H1 (cell line): ENCODE measurements around the gene AKR7A2. TPM values are rescaled to one million over a fixed set of nuclear protein-coding genes. Genes with fewer than 3 reads are reported as not detected.

Experiments
- CTCF ChIA-PET: fragments of 300-600 bp; sonication (Branson Sonifier 250); formaldehyde crosslinking; loops from one replicate; lab custom pipeline; 2021; ENCODE audit not compliant: partially characterized antibody; lab: Charles Lee
- POLR2A ChIA-PET: fragments of 300-600 bp; sonication (Branson Sonifier 250); formaldehyde crosslinking; loops from one replicate; lab custom pipeline; 2021; ENCODE audit warnings: inconsistent platforms; ENCODE audit not compliant: partially characterized antibody; lab: Charles Lee
- DNase-seq, 2 experiments: peaks; one replicate each; pipeline versions ENCODE4 v3.0.0 to v3.0.0-alpha.2; 2010 to 2022; ENCODE audit warnings: low spot score in 2 of 2, low read depth in 1 of 2, mixed read lengths in 1 of 2
- FAIRE-seq: peaks from 2 replicates; lab custom pipeline; 2011; peaks lifted over from hg19 to GRCh38; lab: Jason Lieb, UNC
- H2AFZ ChIP-seq: 2 replicates; pipeline ENCODE4 v1.8.1; 2012; ENCODE audit warnings: low read length, inconsistent platforms
- H2AK5ac ChIP-seq: 2 replicates; pipeline ENCODE4 v1.6.1; 2013; ENCODE audit warnings: low read depth, low read length
- H2BK120ac ChIP-seq: replicated peaks from 2 replicates; pipeline ENCODE3; 2013; ENCODE audit warnings: low read depth, low read length, inconsistent platforms
- H2BK12ac ChIP-seq: 2 replicates; pipeline ENCODE4 v1.6.1; 2013; ENCODE audit warnings: low read depth, low read length
- H2BK15ac ChIP-seq: 2 replicates; pipeline ENCODE4 v1.6.1; 2013; ENCODE audit warnings: low read length
- H2BK20ac ChIP-seq: 2 replicates; pipeline ENCODE4 v1.6.1; 2013; ENCODE audit warnings: low read length
- H2BK5ac ChIP-seq: 2 replicates; pipeline ENCODE4 v1.6.1; 2013; ENCODE audit warnings: low read depth, low read length
- H3K14ac ChIP-seq: 2 replicates; pipeline ENCODE4 v1.6.1; 2013; ENCODE audit warnings: inconsistent platforms; ENCODE audit not compliant: insufficient read length
- H3K18ac ChIP-seq: 2 replicates; pipeline ENCODE4 v1.6.1; 2013; ENCODE audit warnings: low read length; ENCODE audit errors: extremely low read depth
- H3K23ac ChIP-seq: 2 replicates; pipeline ENCODE4 v1.6.1; 2013; ENCODE audit warnings: inconsistent platforms; ENCODE audit not compliant: insufficient read length
- H3K23me2 ChIP-seq: 2 replicates; pipeline ENCODE4 v1.6.1; 2013; ENCODE audit warnings: low read depth, low read length
- H3K27ac ChIP-seq: 2 replicates; pipeline ENCODE4 v1.6.1; 2011; ENCODE audit warnings: low read depth, low read length, inconsistent platforms
- H3K27me3 ChIP-seq, 4 experiments: replicated peaks in 1 of 4; 1 replicate in 1 of 4; 2 replicates in 3 of 4; pipeline versions ENCODE4 v1.6.1 to v1.8.1; 2011 to 2013; ENCODE audit warnings: low read length in 3 of 4, mild to moderate bottlenecking in 3 of 4, inconsistent platforms in 2 of 4, mixed read lengths in 2 of 4, moderate library complexity in 1 of 4; ENCODE audit not compliant: control insufficient read depth in 3 of 4, insufficient read depth in 3 of 4; ENCODE audit errors: extremely low read depth in 1 of 4
- H3K36me3 ChIP-seq, 4 experiments: 2 replicates each; pipeline versions ENCODE4 v1.6.1 to v1.8.1; 2011 to 2013; ENCODE audit warnings: mild to moderate bottlenecking in 4 of 4, low read length in 3 of 4, moderate library complexity in 2 of 4, control low read depth in 1 of 4, inconsistent platforms in 1 of 4; ENCODE audit not compliant: insufficient read depth in 4 of 4, control insufficient read depth in 2 of 4
- H3K4ac ChIP-seq: replicated peaks from 2 replicates; pipeline ENCODE3; 2013; ENCODE audit warnings: low read length, low read depth, mixed read lengths, inconsistent platforms; ENCODE audit not compliant: insufficient read length
- H3K4me1 ChIP-seq, 4 experiments: replicated peaks in 1 of 4; 1 replicate in 1 of 4; 2 replicates in 3 of 4; pipeline versions ENCODE4 v1.6.1 to v1.8.1; 2011 to 2013; ENCODE audit warnings: low read length in 3 of 4, inconsistent platforms in 2 of 4, mixed read lengths in 1 of 4; ENCODE audit not compliant: insufficient read depth in 4 of 4, control insufficient read depth in 3 of 4
- H3K4me2 ChIP-seq, 2 experiments: 2 replicates each; pipeline versions ENCODE4 v1.6.1 to v1.8.1; 2011 to 2013; ENCODE audit warnings: low read depth in 2 of 2, low read length in 2 of 2, control low read depth in 1 of 2, inconsistent platforms in 1 of 2, mild to moderate bottlenecking in 1 of 2; ENCODE audit not compliant: insufficient read depth in 1 of 2
- H3K4me3 ChIP-seq, 4 experiments: fragments of 200-600, 300-600 bp in 1 of 4; sonication (generic), shearing (Covaris generic), sonication (Bioruptor Twin) in 1 of 4; 2 replicates each; pipeline versions ENCODE4 v1.5.1 to v1.8.1; 2011 to 2016; ENCODE audit warnings: low read length in 4 of 4, low read depth in 3 of 4, control low read depth in 2 of 4, inconsistent platforms in 2 of 4, mild to moderate bottlenecking in 2 of 4, mixed read lengths in 1 of 4, moderate library complexity in 1 of 4; ENCODE audit not compliant: insufficient read depth in 2 of 4; ENCODE audit errors: extremely low read depth in 1 of 4
- H3K56ac ChIP-seq: replicated peaks from 2 replicates; pipeline ENCODE3; 2013; ENCODE audit warnings: low read depth, mild to moderate bottlenecking, mixed read lengths, low read length, inconsistent platforms; ENCODE audit not compliant: insufficient read length
- H3K79me1 ChIP-seq: 2 replicates; pipeline ENCODE4 v1.6.1; 2013; ENCODE audit warnings: low read depth, low read length, control low read depth
- H3K79me2 ChIP-seq, 2 experiments: 2 replicates each; pipeline versions ENCODE4 v1.6.1 to v1.8.1; 2012 to 2013; ENCODE audit warnings: low read length in 2 of 2, mild to moderate bottlenecking in 2 of 2, inconsistent platforms in 1 of 2; ENCODE audit not compliant: insufficient read depth in 2 of 2, control insufficient read depth in 1 of 2
- H3K9ac ChIP-seq, 4 experiments: replicated peaks in 1 of 4; 1 replicate in 1 of 4; 2 replicates in 3 of 4; pipeline versions ENCODE4 v1.6.1 to v1.8.1; 2011 to 2013; ENCODE audit warnings: low read depth in 3 of 4, low read length in 3 of 4, control low read depth in 2 of 4, mild to moderate bottlenecking in 2 of 4, moderate library complexity in 2 of 4, inconsistent platforms in 1 of 4; ENCODE audit errors: extremely low read depth in 1 of 4
- H3K9me3 ChIP-seq, 2 experiments: 2 replicates each; pipeline versions ENCODE4 v1.6.1 to v1.8.1; 2012 to 2013; ENCODE audit warnings: mild to moderate bottlenecking in 2 of 2, moderate library complexity in 2 of 2, control low read depth in 1 of 2, inconsistent platforms in 1 of 2, low read depth in 1 of 2, low read length in 1 of 2, mixed read lengths in 1 of 2; ENCODE audit not compliant: insufficient read depth in 2 of 2
- H4K20me1 ChIP-seq, 2 experiments: replicated peaks in 1 of 2; 2 replicates each; pipeline versions ENCODE3 to v1.8.1; 2011 to 2013; ENCODE audit warnings: inconsistent platforms in 2 of 2, low read length in 2 of 2, mild to moderate bottlenecking in 1 of 2; ENCODE audit not compliant: insufficient read depth in 2 of 2, control insufficient read depth in 1 of 2
- H4K5ac ChIP-seq: 2 replicates; pipeline ENCODE4 v1.6.1; 2013; ENCODE audit warnings: low read length, low read depth, mixed read lengths, inconsistent platforms; ENCODE audit not compliant: insufficient read length
- H4K8ac ChIP-seq: 2 replicates; pipeline ENCODE4 v1.8.0; 2013; ENCODE audit warnings: mild to moderate bottlenecking, moderate library complexity, low read length, inconsistent platforms; ENCODE audit not compliant: insufficient read depth; ENCODE audit errors: extremely low read depth
- H4K91ac ChIP-seq: replicated peaks from 2 replicates; pipeline ENCODE3; 2013; ENCODE audit warnings: low read length, mixed read lengths, inconsistent platforms; ENCODE audit not compliant: insufficient read length
- CBX8 ChIP-seq: fragments of 300-800, 300-1000 bp; sonication (generic); IDR thresholded peaks from 2 replicates; pipeline ENCODE4 v1.7.1; 2016; ENCODE audit warnings: low read depth, low read length, borderline replicate concordance
- CEBPB ChIP-seq: IDR thresholded peaks from 2 replicates; pipeline ENCODE4 v1.6.1; 2012; ENCODE audit warnings: low read depth, low read length
- JUND ChIP-seq: IDR thresholded peaks from 2 replicates; pipeline ENCODE4 v1.6.1; 2011; ENCODE audit warnings: mild to moderate bottlenecking, improper control_type of control experiment, low read length
- PHF8 ChIP-seq: fragments of 200-600 bp; sonication (generic); conservative IDR thresholded peaks from 2 replicates; pipeline ENCODE4 v1.7.1; 2012; ENCODE audit warnings: low read depth, mild to moderate bottlenecking, inconsistent platforms, low read length, moderate library complexity
- POLR2A ChIP-seq, 2 experiments: IDR thresholded peaks; 1 replicate in 1 of 2; 2 replicates in 1 of 2; pipeline ENCODE4 v1.6.1; 2011; ENCODE audit warnings: low read depth in 2 of 2, low read length in 2 of 2, mild to moderate bottlenecking in 2 of 2; ENCODE audit errors: control extremely low read depth in 1 of 2
- POLR2AphosphoS5 ChIP-seq: IDR thresholded peaks from 2 replicates; pipeline ENCODE4 v1.6.1; 2011; ENCODE audit warnings: low read depth, low read length
- POU5F1 ChIP-seq: IDR thresholded peaks from 2 replicates; pipeline ENCODE4 v1.6.1; 2011; ENCODE audit warnings: low read depth, mild to moderate bottlenecking, low read length, moderate library complexity
- RFX5 ChIP-seq: IDR thresholded peaks from 2 replicates; pipeline ENCODE4 v1.6.1; 2011; ENCODE audit warnings: low read depth, low read length, improper control_type of control experiment, borderline replicate concordance
- RNF2 ChIP-seq: fragments of 200-900, 300-1000 bp; sonication (generic); IDR thresholded peaks from 2 replicates; pipeline ENCODE4 v1.7.1; 2016; ENCODE audit warnings: borderline replicate concordance, low read depth, mild to moderate bottlenecking, antibody characterized with exemption, low read length; ENCODE audit not compliant: poor library complexity, severe bottlenecking; ENCODE audit errors: missing control alignments
- SIRT6 ChIP-seq: IDR thresholded peaks from one replicate; pipeline ENCODE4 v1.7.1; 2012; ENCODE audit warnings: low read length, inconsistent platforms
- TAF1 ChIP-seq: IDR thresholded peaks from 2 replicates; pipeline ENCODE4 v1.6.1; 2011; ENCODE audit warnings: mild to moderate bottlenecking, low read depth, low read length
- WGBS, 2 experiments: shearing (Covaris generic) in 1 of 2; methylation state at CpG; one replicate each; pipeline versions ENCODE4 v1.1.6 to v1.1.7; 2013 to 2015; ENCODE audit warnings: low lambda C conversion rate in 2 of 2, mixed read lengths in 2 of 2, inconsistent platforms in 1 of 2, low coverage in 1 of 2, missing lambda C conversion rate in 1 of 2; ENCODE audit not compliant: insufficient replicate concordance in 2 of 2, insufficient coverage in 1 of 2, insufficient read length in 1 of 2; ENCODE audit errors: extremely low coverage in 1 of 2, missing lambda C conversion rate in 1 of 2; 5-methylcytosine and 5-hydroxymethylcytosine counted together
- polyA plus RNA-seq, 7 experiments: library from polyadenylated mRNA; depleted of rRNA in 3 of 7; stranded (reverse) in 5 of 7; unstranded in 2 of 7; fragments of >200 nt in 5 of 7; fragments of 200-250 nt in 2 of 7; gene quantifications; 1 replicate in 5 of 7; 2 replicates in 1 of 7; 4 replicates in 1 of 7; pipeline versions ENCODE4 v1.2.1 to v1.2.3, GENCODE V29; 2011 to 2013; ENCODE audit warnings: missing spikeins in 2 of 7, mixed read lengths in 2 of 7
- total RNA-seq: library from RNA; stranded (reverse); fragmentation: NEBNext Ultra II Directional; extraction: Animal tissue kit (Norgen Biotek cat#: 25700); gene quantifications from 2 replicates; pipeline ENCODE4 v1.2.1, GENCODE V29; 2021
- TF ChIP-seq, protein P1 (sequence below): IDR thresholded peaks from 2 replicates; pipeline ENCODE4 v1.6.1; 2011; ENCODE audit warnings: low read length, improper control_type of control experiment
- TF ChIP-seq, protein P2 (sequence below): IDR thresholded peaks from 2 replicates; pipeline ENCODE4 v1.6.1; 2011; ENCODE audit warnings: low read depth, mild to moderate bottlenecking, low read length; ENCODE audit not compliant: insufficient read depth

Gene AKR7A2
- total and polyA plus RNA-seq, 2 of the 8 experiments (the other 6 are each of a cell fraction or from before 2014, with no cell fraction given), result 32.0 to 48.3 TPM

DNA sequence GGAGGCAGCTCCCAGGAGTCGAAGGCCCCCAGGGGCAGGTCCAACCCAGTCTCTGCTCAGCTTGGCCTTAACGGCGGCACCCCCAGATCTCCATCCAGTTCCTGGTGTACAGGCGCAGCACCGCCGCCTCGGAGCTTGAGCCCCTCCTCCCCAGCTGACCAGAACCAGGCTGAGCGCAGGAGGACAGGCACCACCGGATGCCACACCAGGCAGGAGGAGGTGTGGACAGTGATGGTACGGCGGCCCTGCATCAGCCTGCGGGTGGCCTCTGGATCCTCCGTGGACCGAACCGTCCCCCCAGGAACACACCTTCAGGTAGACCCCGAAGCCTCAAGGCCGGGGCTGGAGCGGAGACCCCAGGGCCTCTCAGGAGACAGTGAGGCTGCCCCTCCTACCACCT lies 16.5 kb upstream of the AKR7A2 start:
- Histone ChIP-seq H3K23me2 (no peaks in the 10 kb centered on the region), H3K4me3 (no peak overlapping the region), H3K18ac (no peak overlapping the region), H2BK12ac (no peak overlapping the region), H2BK120ac (no peak overlapping the region), H3K4me1 (no peaks in the 10 kb centered on the region), H2BK5ac (no peak overlapping the region), H3K56ac (no peak overlapping the region), H4K8ac (no peak overlapping the region), H2BK20ac (no peak overlapping the region), H3K4ac (no peak overlapping the region), H2AFZ (no peak overlapping the region), H3K4me2 (no peak overlapping the region), H3K27me3 (no peaks in the 10 kb centered on the region), H4K5ac (no peak overlapping the region), H2AK5ac (no peak overlapping the region), H3K79me2 (no peaks in the 10 kb centered on the region), H4K20me1 (peaks cover 0 to 13% of the 10 kb centered on the region in 2 experiments), H2BK15ac (no peak overlapping the region), H3K36me3 (peaks cover 5 to 16% (median 10%) of the 10 kb centered on the region in 4 experiments; a peak in 5 of 8 replicates), H3K9ac (no peak overlapping the region), H3K27ac (no peak overlapping the region), H3K14ac (no peak overlapping the region), H3K9me3 (no peaks in the 10 kb centered on the region), H3K79me1 (no peaks in the 10 kb centered on the region; the same call in 1 of the 2 replicates), H4K91ac (no peak overlapping the region), H3K23ac (no peak overlapping the region)
- WGBS, 2 experiments, result 91% methylated on average over 12 of the region's 18 CpGs; no CpG with 5 or more reads in 1 of the 2 experiments
- FAIRE-seq (no peak), DNase-seq (no peak)
- ChIA-PET CTCF (interaction anchor here (1.4 kb wide), 1 partner anchor 322 kb away, joined by 5 read pairs; no protein-coding TSS in a partner anchor), POLR2A (interaction anchor here (13.3 kb wide), 1 partner anchor 11 kb away, joined by 143 read pairs; the partner anchor contains the start of genes AKR7A2 and SLC66A1)
- no peak for TF ChIP-seq JUND
- TF ChIP-seq, protein P1, sequence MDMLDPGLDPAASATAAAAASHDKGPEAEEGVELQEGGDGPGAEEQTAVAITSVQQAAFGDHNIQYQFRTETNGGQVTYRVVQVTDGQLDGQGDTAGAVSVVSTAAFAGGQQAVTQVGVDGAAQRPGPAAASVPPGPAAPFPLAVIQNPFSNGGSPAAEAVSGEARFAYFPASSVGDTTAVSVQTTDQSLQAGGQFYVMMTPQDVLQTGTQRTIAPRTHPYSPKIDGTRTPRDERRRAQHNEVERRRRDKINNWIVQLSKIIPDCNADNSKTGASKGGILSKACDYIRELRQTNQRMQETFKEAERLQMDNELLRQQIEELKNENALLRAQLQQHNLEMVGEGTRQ, result no peak
- TF ChIP-seq RFX5, result no peak
- TF ChIP-seq, protein P2, sequence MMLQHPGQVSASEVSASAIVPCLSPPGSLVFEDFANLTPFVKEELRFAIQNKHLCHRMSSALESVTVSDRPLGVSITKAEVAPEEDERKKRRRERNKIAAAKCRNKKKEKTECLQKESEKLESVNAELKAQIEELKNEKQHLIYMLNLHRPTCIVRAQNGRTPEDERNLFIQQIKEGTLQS, result no peak
- no peak for TF ChIP-seq POU5F1
- no peak for TF ChIP-seq RNF2
- no peak for TF ChIP-seq POLR2A (IDR thresholded peaks at IDR 0.05; ENCODE audit: control extremely low read depth in 1 of 2, low read depth in 2 of 2, low read length in 2 of 2)
- TF ChIP-seq SIRT6, result no peak
- no peak for TF ChIP-seq TAF1
- no peak for TF ChIP-seq CEBPB
- no peak for TF ChIP-seq PHF8
- TF ChIP-seq POLR2AphosphoS5, result no peak
- no peak for TF ChIP-seq CBX8
